Medulla oblongata (tissue), 1 donor: ENCODE measurements around the gene ADGRD1.

Source experiments
- DNase-seq: peaks from one replicate; pipeline ENCODE4 v3.0.0-alpha.2; 2015; ENCODE audit errors: extremely low spot score

The ADGRD1 gene

GRCh38 chr12:131042834-131043245, 89.1 kb downstream of the ADGRD1 start:
- no peak for DNase-seq

- no peak for DNase-seq
These were observed 89.7 kb downstream of the ADGRD1 start for GRCh38 chr12:131043401-131043871.

DNA sequence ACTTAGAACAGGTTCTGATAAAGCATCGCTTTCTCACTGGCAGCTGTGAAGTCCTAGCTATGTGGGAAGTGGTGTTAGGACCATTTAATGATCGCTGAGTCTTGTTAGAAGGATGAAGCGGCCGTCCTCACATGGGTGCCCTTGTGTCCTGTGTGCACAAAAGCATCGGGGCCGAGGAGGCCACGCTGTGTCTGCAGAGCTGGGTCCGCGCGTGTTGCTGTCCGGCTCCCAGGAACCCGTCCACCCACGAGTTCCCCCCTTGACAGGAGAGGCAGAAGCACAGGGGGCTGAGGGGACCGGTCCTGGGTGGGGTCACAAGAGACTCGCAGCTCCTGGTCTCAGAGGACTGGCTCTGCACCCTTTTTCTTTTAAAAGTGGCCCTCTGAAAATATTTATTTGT, 90.4 kb downstream of the ADGRD1 start:
- DNase-seq: no peak

DNA sequence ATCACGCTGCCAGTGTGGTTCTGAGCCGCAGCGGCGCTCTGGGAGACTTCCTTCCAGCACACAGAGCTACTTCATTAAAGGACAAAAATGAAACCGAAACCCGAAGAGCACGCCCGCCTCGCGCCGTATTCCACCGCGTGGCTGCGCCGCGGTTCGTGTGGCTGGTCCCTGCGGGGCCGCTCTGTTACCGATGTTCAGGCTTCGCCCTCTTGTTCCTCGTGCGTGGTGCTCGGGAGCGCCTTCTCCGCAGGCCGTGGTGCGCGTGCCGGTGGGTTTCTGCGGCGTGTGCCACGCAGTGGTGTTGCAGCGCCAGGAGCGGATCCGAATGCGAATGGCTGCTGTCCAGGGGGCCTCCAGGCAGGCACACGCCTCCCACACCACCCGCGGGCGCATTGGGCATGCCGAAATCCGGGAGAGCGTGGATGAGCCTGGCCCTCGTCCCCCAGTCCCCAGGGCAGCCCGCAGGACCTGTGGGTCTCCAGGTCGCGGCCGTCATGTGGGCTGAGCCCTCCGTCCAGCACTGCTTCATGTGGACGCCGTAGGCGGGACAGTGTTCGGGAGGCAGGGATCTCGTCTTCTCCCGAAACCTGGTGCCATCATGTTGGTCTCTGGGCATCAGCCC, 91.2 kb downstream of the ADGRD1 start:
- DNase-seq: no peak

- no peak for DNase-seq
These were observed 92.2 kb downstream of the ADGRD1 start for GRCh38 chr12:131045705-131046460.

DNA sequence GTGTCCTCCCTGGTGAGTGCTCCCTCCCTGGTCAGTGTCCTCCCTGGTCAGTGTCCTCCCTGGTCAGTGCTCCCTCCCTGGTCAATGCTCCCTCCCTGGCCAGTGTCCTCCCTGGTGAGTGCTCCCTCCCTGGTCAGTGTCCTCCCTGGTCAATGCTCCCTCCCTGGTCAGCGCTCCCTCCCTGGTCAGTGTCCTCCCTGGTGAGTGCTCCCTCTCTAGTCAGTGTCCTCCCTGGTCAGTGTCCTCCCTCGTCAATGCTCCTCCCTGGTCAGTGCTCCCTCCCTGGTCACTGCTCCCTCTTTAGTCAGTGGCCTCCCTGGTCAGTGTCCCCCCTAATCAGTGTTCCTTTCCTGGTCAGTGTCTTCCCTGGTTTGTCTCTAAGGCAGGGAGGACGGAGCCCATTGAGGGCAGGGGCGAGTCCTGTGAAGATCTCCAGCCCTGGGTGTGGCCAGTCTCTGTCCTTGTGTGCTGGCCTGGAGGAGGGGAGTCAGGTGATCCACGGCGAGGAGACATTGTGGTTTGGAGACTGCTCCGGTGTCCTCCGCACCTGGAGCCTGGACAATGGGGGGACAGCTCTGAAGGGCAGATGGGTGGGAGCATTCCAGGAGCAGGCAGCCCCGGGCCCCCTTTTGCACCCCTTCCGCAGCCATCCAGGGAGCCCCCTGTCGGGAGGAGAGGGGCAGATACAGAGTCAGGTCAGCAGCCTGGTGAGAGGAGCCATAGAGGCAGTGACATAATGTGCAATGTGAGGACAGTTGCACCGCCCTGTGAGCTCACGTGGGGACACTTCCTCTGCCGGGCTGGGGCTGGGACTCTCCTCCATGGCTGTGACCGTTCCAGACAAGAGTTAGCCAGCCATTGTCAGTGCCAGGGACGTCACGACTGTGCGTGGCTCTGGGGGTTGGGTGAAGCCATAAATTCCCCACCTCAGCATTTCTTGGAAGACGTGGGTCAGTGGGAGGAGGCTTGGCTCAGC, 93.4 kb downstream of the ADGRD1 start:
- DNase-seq: no peak

DNA sequence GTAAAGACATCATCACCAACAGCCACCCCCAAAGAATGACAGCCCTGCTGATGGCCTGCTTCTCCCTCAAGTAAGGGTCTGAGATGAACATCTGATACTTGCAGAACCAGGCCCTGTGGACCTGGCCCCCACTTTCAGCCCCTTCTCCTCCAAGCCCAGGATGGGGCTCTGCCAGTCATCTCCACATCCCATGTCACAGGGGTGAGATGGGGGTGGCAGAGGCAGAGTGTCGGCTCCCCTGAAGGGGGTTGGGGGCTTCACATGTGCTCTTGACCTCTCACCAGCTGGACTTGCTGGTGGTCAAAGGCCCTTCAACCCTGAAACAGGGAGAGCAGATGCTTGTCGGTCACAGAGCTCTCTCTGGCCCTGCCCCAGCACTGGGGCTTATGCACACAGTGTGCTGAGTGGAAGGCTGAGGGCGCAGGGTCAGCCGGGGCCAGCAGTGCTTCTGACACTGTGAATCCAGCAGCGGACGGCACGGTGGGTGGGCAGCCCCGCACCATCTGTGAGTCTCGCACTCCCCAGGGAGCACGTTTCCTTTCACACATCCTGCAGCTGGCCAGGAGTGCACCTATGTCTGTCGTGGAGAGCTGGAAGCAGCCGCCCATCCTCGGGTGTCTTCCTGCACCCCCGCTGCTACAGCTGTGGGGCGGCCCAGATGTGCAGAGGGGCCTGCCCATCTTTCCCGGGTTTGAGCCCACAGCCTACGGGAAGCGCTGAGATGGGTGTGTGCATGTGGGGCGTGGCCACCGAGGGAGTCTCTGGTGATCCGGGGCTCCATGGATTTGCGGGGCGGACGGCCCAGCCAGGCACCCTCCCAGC, 94.3 kb downstream of the ADGRD1 start:
- no peak for DNase-seq

DNA sequence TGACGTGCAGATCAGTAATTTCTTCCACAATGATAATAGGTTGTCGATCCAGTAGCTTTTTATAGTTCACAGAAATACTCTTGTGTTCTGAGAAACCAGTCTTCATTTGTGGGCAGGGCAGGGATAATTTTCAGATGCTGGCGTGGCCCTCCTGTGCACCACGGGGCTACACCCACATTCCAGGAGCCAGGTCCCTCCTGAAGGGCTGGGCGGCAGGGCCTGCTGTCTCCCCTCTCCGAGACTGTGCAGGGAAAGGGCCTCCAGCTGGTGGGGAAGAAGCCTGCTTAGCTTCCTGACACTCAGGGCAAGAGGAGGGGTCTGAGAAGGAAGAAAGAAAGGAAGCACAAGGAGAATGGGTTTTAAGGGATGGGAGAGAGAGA, 94.9 kb downstream of the ADGRD1 start:
- no peak for DNase-seq

DNA sequence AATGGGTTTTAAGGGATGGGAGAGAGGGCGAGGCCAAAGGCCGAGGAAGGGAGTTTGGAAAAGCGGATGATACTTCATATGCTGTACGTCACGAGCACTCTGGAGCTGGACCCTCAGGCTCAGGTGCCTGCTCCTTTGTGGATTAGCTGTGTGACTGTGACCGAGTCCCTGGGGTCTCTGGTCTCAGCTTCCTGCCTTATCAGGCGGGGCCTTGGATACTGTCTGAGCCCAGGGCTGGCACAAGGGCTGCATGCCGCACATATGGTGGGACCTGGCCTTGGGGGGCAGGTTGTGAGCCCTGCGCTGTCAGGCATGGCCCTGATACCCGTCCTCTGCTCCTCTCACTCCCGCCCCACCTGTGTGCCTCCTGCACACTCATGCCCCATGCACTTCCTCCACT, 95.3 kb downstream of the ADGRD1 start:
- no peak for DNase-seq

DNA sequence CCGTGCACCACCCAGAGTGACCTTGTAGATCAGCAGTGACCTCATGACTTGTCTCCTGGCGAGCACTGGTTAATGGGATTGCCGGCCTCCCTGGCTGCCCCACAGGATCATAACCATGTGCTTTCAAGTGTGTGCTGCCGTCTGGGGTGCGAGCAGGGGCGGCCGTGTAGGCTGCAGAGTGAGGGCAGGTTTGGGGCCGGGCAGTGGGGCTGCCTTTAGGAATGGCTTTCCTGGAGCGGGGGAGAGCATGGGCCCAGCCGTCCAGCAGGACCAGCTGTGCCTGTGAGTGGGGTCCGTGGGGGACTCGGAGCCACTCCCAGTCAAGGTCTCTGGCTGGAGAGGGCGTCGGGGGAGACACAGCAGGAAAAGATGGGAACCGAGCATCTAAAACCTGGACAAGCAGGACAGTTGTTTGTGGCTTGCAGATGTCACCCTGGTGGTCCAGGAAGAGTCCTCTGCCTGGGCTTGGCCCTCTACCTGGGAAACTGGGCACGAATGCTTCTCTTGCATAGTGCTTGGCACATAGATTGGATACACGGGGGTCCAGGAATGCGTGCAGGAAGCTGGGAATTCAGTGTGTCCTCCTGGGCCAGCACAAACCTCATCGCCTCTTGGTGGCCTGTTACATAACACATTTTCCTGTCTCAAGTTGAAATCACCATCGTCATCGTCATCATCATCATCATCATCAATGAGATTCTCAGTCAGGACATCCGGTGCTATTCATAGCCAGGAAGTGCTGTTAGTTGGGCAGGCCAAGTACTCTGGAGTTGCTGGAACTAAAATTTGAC, 96.0 kb downstream of the ADGRD1 start:
- DNase-seq: no peak

- DNase-seq: no peak
These were observed 96.9 kb downstream of the ADGRD1 start for GRCh38 chr12:131050463-131051154.

DNA sequence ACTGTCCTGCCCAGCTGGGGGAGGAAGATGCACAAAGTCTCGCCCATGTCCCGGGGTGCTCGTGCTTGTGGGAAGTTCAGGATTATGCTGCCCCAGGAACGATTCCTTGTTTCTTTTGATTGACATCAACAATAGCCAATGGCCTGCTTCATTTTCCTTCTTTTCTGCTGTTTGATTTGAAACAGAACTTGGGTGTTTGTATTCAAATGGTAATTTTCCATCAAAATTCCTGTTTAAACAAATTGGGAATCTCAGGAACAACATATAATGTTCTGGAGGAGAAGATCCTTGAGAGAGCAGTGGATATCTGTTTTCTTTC, 97.4 kb downstream of the ADGRD1 start:
- DNase-seq: no peak

- DNase-seq: no peak
These were observed 98.5 kb downstream of the ADGRD1 start for GRCh38 chr12:131052063-131052781.

DNA sequence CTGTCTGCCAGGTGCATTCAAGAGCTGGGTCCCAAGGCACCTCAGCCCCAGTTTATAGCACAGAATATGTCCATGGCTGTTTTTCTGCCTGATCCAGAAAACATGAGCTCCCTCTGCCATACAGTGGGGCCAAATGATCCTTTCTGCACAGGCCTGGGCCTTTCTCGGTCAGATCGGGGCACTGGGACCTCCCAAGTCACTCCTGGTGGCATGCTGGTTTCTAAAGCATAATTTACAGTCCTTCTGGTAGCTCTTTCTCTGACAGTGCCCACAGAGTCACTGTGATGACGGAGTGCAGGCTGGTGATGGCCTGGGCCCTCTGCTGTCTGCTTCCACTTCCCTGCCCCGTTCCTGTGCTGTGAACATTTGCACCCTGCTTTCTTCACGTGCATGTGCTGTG, 99.2 kb downstream of the ADGRD1 start:
- DNase-seq: no peak

GRCh38 chr12:131053567-131053966, 99.9 kb downstream of the ADGRD1 start:
- no peak for DNase-seq

GRCh38 chr12:131054345-131055092, 100.8 kb downstream of the ADGRD1 start:
- no peak for DNase-seq

- DNase-seq: no peak
These were observed 101.4 kb downstream of the ADGRD1 start for GRCh38 chr12:131055093-131055465.

- DNase-seq: no peak
These were observed 102.0 kb downstream of the ADGRD1 start for GRCh38 chr12:131055596-131056233.
